ENCODE measurements around the gene SCAI.
A peak's percentile ranks its signal among the peaks of the same experiment; 100 is the strongest.

SCAI gene

GRCh38 chr9:125153712-125154367 lies 10.5 kb upstream of the SCAI start:
- TF ChIP-seq CTCF (IDR thresholded peaks at IDR 0.05), result no peak
- H3K36me3 Mint-ChIP-seq (ENCODE audit: low read depth), result peaks cover 51% of the 10 kb centered on the region
- H3K27me3 Mint-ChIP-seq (ENCODE audit: low read depth, poor library complexity), result no peaks in the 10 kb centered on the region

GRCh38 chr9:125151730-125152129 lies 8.4 kb upstream of the SCAI start:
- no peak for TF ChIP-seq CTCF (IDR thresholded peaks at IDR 0.05)
- Mint-ChIP-seq H3K27me3 (ENCODE audit: low read depth, poor library complexity) (no peaks in the 10 kb centered on the region), H3K36me3 (ENCODE audit: low read depth) (peaks cover 42% of the 10 kb centered on the region), H3K4me1 (no peaks in the 10 kb centered on the region), H3K4me3 (no peak overlapping the region), H3K9me3 (no peaks in the 10 kb centered on the region), H3K27ac (no peak overlapping the region)
- DNase-seq, result no peak

More at GRCh38 chr9:125153712-125154367, 10.5 kb upstream of the SCAI start:
- no peak overlapping the region for H3K27ac Mint-ChIP-seq
- H3K4me1 Mint-ChIP-seq, result no peaks in the 10 kb centered on the region
- no peak for DNase-seq
- H3K4me3 Mint-ChIP-seq, result no peak overlapping the region
- no peaks in the 10 kb centered on the region for H3K9me3 Mint-ChIP-seq

GRCh38 chr9:125150349-125151245 lies 7.3 kb upstream of the SCAI start:
- TF ChIP-seq CTCF (IDR thresholded peaks at IDR 0.05), result no peak
- Mint-ChIP-seq H3K9me3 (no peaks in the 10 kb centered on the region), H3K4me1 (no peaks in the 10 kb centered on the region), H3K4me3 (no peak overlapping the region), H3K27ac (peak overlapping the region; percentile 49), H3K36me3 (ENCODE audit: low read depth) (peaks cover 39% of the 10 kb centered on the region), H3K27me3 (ENCODE audit: low read depth, poor library complexity) (no peaks in the 10 kb centered on the region)
- DNase-seq, result no peak

- DNase-seq, result no peak
- no peaks in the 10 kb centered on the region for H3K9me3 Mint-ChIP-seq
These were observed 4.1 kb upstream of the SCAI start for GRCh38 chr9:125147401-125147951.

GRCh38 chr9:125146247-125146646 lies 2.9 kb upstream of the SCAI start:
- Mint-ChIP-seq H3K27ac (no peak overlapping the region), H3K27me3 (ENCODE audit: low read depth, poor library complexity) (no peaks in the 10 kb centered on the region), H3K9me3 (no peaks in the 10 kb centered on the region), H3K4me1 (peaks cover 10% of the 10 kb centered on the region), H3K4me3 (no peak overlapping the region), H3K36me3 (ENCODE audit: low read depth) (peaks cover 15% of the 10 kb centered on the region)
- no peak for DNase-seq
- TF ChIP-seq CTCF (IDR thresholded peaks at IDR 0.05), result no peak

More at GRCh38 chr9:125147401-125147951, 4.1 kb upstream of the SCAI start:
- Mint-ChIP-seq H3K36me3 (ENCODE audit: low read depth) (peaks cover 26% of the 10 kb centered on the region), H3K4me1 (peaks cover 4% of the 10 kb centered on the region), H3K27ac (no peak overlapping the region), H3K27me3 (ENCODE audit: low read depth, poor library complexity) (no peaks in the 10 kb centered on the region), H3K4me3 (no peak overlapping the region)
- no peak for TF ChIP-seq CTCF (IDR thresholded peaks at IDR 0.05)
